Ishikawa (cell line): ENCODE results near the gene MTA1.
A peak's percentile ranks its signal among the peaks of the same experiment; 100 is the strongest.

Source experiments
- CEBPB ChIP-seq: IDR thresholded peaks from 2 replicates; pipeline ENCODE4 v1.6.1; 2012
- CREB1 ChIP-seq: IDR thresholded peaks from 2 replicates; pipeline ENCODE4 v1.6.1; 2012; ENCODE audit warnings: low read depth
- EGR1 ChIP-seq: IDR thresholded peaks from 2 replicates; pipeline ENCODE4 v1.6.1; 2012
- EP300 ChIP-seq: IDR thresholded peaks from 2 replicates; pipeline ENCODE4 v1.6.1; 2012; ENCODE audit warnings: borderline replicate concordance
- FOXM1 ChIP-seq: IDR thresholded peaks from 2 replicates; pipeline ENCODE4 v1.6.1; 2012; ENCODE audit warnings: low read depth, borderline replicate concordance
- MAX ChIP-seq: IDR thresholded peaks from 2 replicates; pipeline ENCODE4 v1.6.1; 2012
- NFIC ChIP-seq: IDR thresholded peaks from 2 replicates; pipeline ENCODE4 v1.6.1; 2012
- RAD21 ChIP-seq: IDR thresholded peaks from 2 replicates; pipeline ENCODE4 v1.6.1; 2012; ENCODE audit warnings: low read depth
- REST ChIP-seq: IDR thresholded peaks from 2 replicates; pipeline ENCODE4 v1.6.1; 2012; ENCODE audit warnings: low read depth, mild to moderate bottlenecking
- TAF1 ChIP-seq: IDR thresholded peaks from 2 replicates; pipeline ENCODE4 v1.6.1; 2012; ENCODE audit warnings: low read depth, mild to moderate bottlenecking
- TCF12 ChIP-seq: IDR thresholded peaks from 2 replicates; pipeline ENCODE4 v1.6.1; 2012; ENCODE audit warnings: low read depth
- TEAD4 ChIP-seq: IDR thresholded peaks from 2 replicates; pipeline ENCODE4 v1.6.1; 2012
- YY1 ChIP-seq: IDR thresholded peaks from 2 replicates; pipeline ENCODE4 v1.6.1; 2012; ENCODE audit warnings: low read depth
- ZBTB7A ChIP-seq: IDR thresholded peaks from 2 replicates; pipeline ENCODE4 v1.6.1; 2012; ENCODE audit warnings: low read depth
- TF ChIP-seq, protein P1 (sequence below): IDR thresholded peaks from 2 replicates; pipeline ENCODE4 v1.6.1; 2012

Gene MTA1

GRCh38 chr14:105427936-105428485 is 8.4 kb downstream of the MTA1 start:
- TF ChIP-seq EGR1 (no peak), ZBTB7A (no peak), CREB1 (no peak), YY1 (no peak), CEBPB (no peak), NFIC (no peak), EP300 (no peak), TAF1 (no peak), REST (no peak), TCF12 (no peak), MAX (no peak), TEAD4 (no peak), RAD21 (no peak), FOXM1 (no peak)
- TF ChIP-seq, protein P1, sequence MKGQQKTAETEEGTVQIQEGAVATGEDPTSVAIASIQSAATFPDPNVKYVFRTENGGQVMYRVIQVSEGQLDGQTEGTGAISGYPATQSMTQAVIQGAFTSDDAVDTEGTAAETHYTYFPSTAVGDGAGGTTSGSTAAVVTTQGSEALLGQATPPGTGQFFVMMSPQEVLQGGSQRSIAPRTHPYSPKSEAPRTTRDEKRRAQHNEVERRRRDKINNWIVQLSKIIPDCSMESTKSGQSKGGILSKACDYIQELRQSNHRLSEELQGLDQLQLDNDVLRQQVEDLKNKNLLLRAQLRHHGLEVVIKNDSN, result no peak

DNA sequence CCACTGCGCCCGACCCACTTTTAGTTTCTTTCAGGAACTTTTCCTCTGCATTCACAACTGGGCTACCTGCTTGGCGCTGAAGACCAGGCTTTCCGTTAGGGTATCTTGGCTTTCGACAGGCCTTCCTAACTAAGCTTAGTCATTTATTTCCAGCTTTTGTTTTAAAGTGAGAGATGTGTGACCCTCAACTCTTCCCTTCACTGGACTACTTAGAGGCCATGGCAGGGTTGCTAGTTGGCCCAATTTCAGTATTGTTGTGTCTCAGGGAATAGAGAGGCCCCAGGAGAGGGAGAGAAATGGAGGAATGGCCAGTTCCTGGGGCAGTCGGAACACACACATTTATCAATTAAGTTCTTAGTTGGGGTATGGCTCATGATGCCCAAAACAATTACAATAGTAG is 10.4 kb downstream of the MTA1 start:
- no peak for TF ChIP-seq TEAD4
- TF ChIP-seq RAD21, result no peak
- no peak for TF ChIP-seq CEBPB
- TF ChIP-seq FOXM1, result no peak
- TF ChIP-seq MAX, result no peak
- no peak for TF ChIP-seq CREB1
- TF ChIP-seq REST, result no peak
- TF ChIP-seq NFIC, result no peak
- no peak for TF ChIP-seq TCF12
- TF ChIP-seq, protein P1, result no peak
- TF ChIP-seq EGR1, result no peak
- no peak for TF ChIP-seq TAF1
- TF ChIP-seq YY1, result no peak
- TF ChIP-seq EP300, result no peak

- 0 out of 2 replicates have a peak, but pooled peaks have one; percentile 5 for TF ChIP-seq CEBPB
- no peak for TF ChIP-seq REST
- peak; percentile 69 for TF ChIP-seq NFIC
- TF ChIP-seq FOXM1, result no peak
- no peak for TF ChIP-seq ZBTB7A
- TF ChIP-seq RAD21, result no peak
- TF ChIP-seq MAX, result no peak
- TF ChIP-seq TEAD4, result peak; percentile 13
- TF ChIP-seq TAF1, result no peak
- no peak for TF ChIP-seq CREB1
- TF ChIP-seq, protein P1, result no peak
- TF ChIP-seq EP300, result no peak
- TF ChIP-seq YY1, result no peak
- TF ChIP-seq EGR1, result no peak
- TF ChIP-seq TCF12, result no peak
Observed at GRCh38 chr14:105430565-105430964, 10.9 kb downstream of the MTA1 start.

GRCh38 chr14:105431256-105431655 is 11.6 kb downstream of the MTA1 start:
- TF ChIP-seq TEAD4, result no peak
